Measurements from ENCODE around the gene ETS1.

ETS1 gene

GRCh38 chr11:128473636-128474035 lies 113.7 kb downstream of the ETS1 start:
- Histone ChIP-seq H3K4me1 (ENCODE audit: insufficient read depth, low read length) (no peaks in the 10 kb centered on the region), H3K4me3 (ENCODE audit: low read length) (no peak overlapping the region), H3K9me3 (ENCODE audit: low read length) (no peaks in the 10 kb centered on the region), H3K36me3 (ENCODE audit: insufficient read depth, low read length) (no peaks in the 10 kb centered on the region), H2AFZ (ENCODE audit: low read depth, low read length) (no peak overlapping the region), H3K27me3 (ENCODE audit: insufficient read depth, low read length) (no peaks in the 10 kb centered on the region)

GRCh38 chr11:128472128-128473089 lies 114.9 kb downstream of the ETS1 start:
- H3K27me3 ChIP-seq (ENCODE audit: insufficient read depth, low read length), result no peaks in the 10 kb centered on the region
- no peaks in the 10 kb centered on the region for H3K36me3 ChIP-seq (ENCODE audit: insufficient read depth, low read length)
- no peak overlapping the region for H3K4me3 ChIP-seq (ENCODE audit: low read length)
- H3K4me1 ChIP-seq (ENCODE audit: insufficient read depth, low read length), result no peaks in the 10 kb centered on the region
- H3K9me3 ChIP-seq (ENCODE audit: low read length), result no peaks in the 10 kb centered on the region
- no peak overlapping the region for H2AFZ ChIP-seq (ENCODE audit: low read depth, low read length)

GRCh38 chr11:128471138-128471661 lies 116.2 kb downstream of the ETS1 start:
- H3K4me3 ChIP-seq (ENCODE audit: low read length), result no peak overlapping the region
- no peak overlapping the region for H2AFZ ChIP-seq (ENCODE audit: low read depth, low read length)
- H3K4me1 ChIP-seq (ENCODE audit: insufficient read depth, low read length), result no peaks in the 10 kb centered on the region
- H3K27me3 ChIP-seq (ENCODE audit: insufficient read depth, low read length), result no peaks in the 10 kb centered on the region
- no peaks in the 10 kb centered on the region for H3K9me3 ChIP-seq (ENCODE audit: low read length)
- no peaks in the 10 kb centered on the region for H3K36me3 ChIP-seq (ENCODE audit: insufficient read depth, low read length)

GRCh38 chr11:128470081-128470480 lies 117.3 kb downstream of the ETS1 start:
- Histone ChIP-seq H3K9me3 (ENCODE audit: low read length) (no peaks in the 10 kb centered on the region), H3K4me1 (ENCODE audit: insufficient read depth, low read length) (no peaks in the 10 kb centered on the region), H3K27me3 (ENCODE audit: insufficient read depth, low read length) (no peaks in the 10 kb centered on the region), H3K36me3 (ENCODE audit: insufficient read depth, low read length) (no peaks in the 10 kb centered on the region), H2AFZ (ENCODE audit: low read depth, low read length) (no peak overlapping the region), H3K4me3 (ENCODE audit: low read length) (no peak overlapping the region)

GRCh38 chr11:128469220-128469619 lies 118.1 kb downstream of the ETS1 start:
- H3K36me3 ChIP-seq (ENCODE audit: insufficient read depth, low read length), result no peaks in the 10 kb centered on the region
- H3K9me3 ChIP-seq (ENCODE audit: low read length), result no peaks in the 10 kb centered on the region
- no peak overlapping the region for H2AFZ ChIP-seq (ENCODE audit: low read depth, low read length)
- H3K4me1 ChIP-seq (ENCODE audit: insufficient read depth, low read length), result no peaks in the 10 kb centered on the region
- H3K27me3 ChIP-seq (ENCODE audit: insufficient read depth, low read length), result no peaks in the 10 kb centered on the region
- H3K4me3 ChIP-seq (ENCODE audit: low read length), result no peak overlapping the region

GRCh38 chr11:128468111-128468510 lies 119.2 kb downstream of the ETS1 start:
- no peak overlapping the region for H3K4me3 ChIP-seq (ENCODE audit: low read length)
- no peak overlapping the region for H2AFZ ChIP-seq (ENCODE audit: low read depth, low read length)
- no peaks in the 10 kb centered on the region for H3K27me3 ChIP-seq (ENCODE audit: insufficient read depth, low read length)
- no peaks in the 10 kb centered on the region for H3K9me3 ChIP-seq (ENCODE audit: low read length)
- no peaks in the 10 kb centered on the region for H3K36me3 ChIP-seq (ENCODE audit: insufficient read depth, low read length)
- H3K4me1 ChIP-seq (ENCODE audit: insufficient read depth, low read length), result no peaks in the 10 kb centered on the region

- Histone ChIP-seq H3K36me3 (ENCODE audit: insufficient read depth, low read length) (no peaks in the 10 kb centered on the region), H3K27me3 (ENCODE audit: insufficient read depth, low read length) (no peaks in the 10 kb centered on the region), H3K4me3 (ENCODE audit: low read length) (no peak overlapping the region), H3K9me3 (ENCODE audit: low read length) (no peaks in the 10 kb centered on the region), H3K4me1 (ENCODE audit: insufficient read depth, low read length) (no peaks in the 10 kb centered on the region), H2AFZ (ENCODE audit: low read depth, low read length) (no peak overlapping the region)
These were observed 119.7 kb downstream of the ETS1 start for GRCh38 chr11:128467610-128468041.

- no peaks in the 10 kb centered on the region for H3K36me3 ChIP-seq (ENCODE audit: insufficient read depth, low read length)
- no peaks in the 10 kb centered on the region for H3K9me3 ChIP-seq (ENCODE audit: low read length)
- no peak overlapping the region for H3K4me3 ChIP-seq (ENCODE audit: low read length)
- no peaks in the 10 kb centered on the region for H3K27me3 ChIP-seq (ENCODE audit: insufficient read depth, low read length)
- no peaks in the 10 kb centered on the region for H3K4me1 ChIP-seq (ENCODE audit: insufficient read depth, low read length)
- H2AFZ ChIP-seq (ENCODE audit: low read depth, low read length), result no peak overlapping the region
These were observed 120.3 kb downstream of the ETS1 start for GRCh38 chr11:128467041-128467440.

- H3K4me3 ChIP-seq (ENCODE audit: low read length), result no peak overlapping the region
- H3K9me3 ChIP-seq (ENCODE audit: low read length), result no peaks in the 10 kb centered on the region
- H3K36me3 ChIP-seq (ENCODE audit: insufficient read depth, low read length), result no peaks in the 10 kb centered on the region
- H3K27me3 ChIP-seq (ENCODE audit: insufficient read depth, low read length), result no peaks in the 10 kb centered on the region
- H2AFZ ChIP-seq (ENCODE audit: low read depth, low read length), result no peak overlapping the region
- H3K4me1 ChIP-seq (ENCODE audit: insufficient read depth, low read length), result no peaks in the 10 kb centered on the region
These were observed 121.2 kb downstream of the ETS1 start for GRCh38 chr11:128465946-128466705.

- no peak overlapping the region for H2AFZ ChIP-seq (ENCODE audit: low read depth, low read length)
- H3K27me3 ChIP-seq (ENCODE audit: insufficient read depth, low read length), result no peaks in the 10 kb centered on the region
- H3K4me3 ChIP-seq (ENCODE audit: low read length), result no peak overlapping the region
- H3K9me3 ChIP-seq (ENCODE audit: low read length), result no peaks in the 10 kb centered on the region
- no peaks in the 10 kb centered on the region for H3K36me3 ChIP-seq (ENCODE audit: insufficient read depth, low read length)
- H3K4me1 ChIP-seq (ENCODE audit: insufficient read depth, low read length), result no peaks in the 10 kb centered on the region
These were observed 121.8 kb downstream of the ETS1 start for GRCh38 chr11:128465531-128465930.

GRCh38 chr11:128464878-128465450 lies 122.4 kb downstream of the ETS1 start:
- Histone ChIP-seq H3K36me3 (ENCODE audit: insufficient read depth, low read length) (no peaks in the 10 kb centered on the region), H3K4me3 (ENCODE audit: low read length) (no peak overlapping the region), H3K27me3 (ENCODE audit: insufficient read depth, low read length) (no peaks in the 10 kb centered on the region), H2AFZ (ENCODE audit: low read depth, low read length) (no peak overlapping the region), H3K9me3 (ENCODE audit: low read length) (no peaks in the 10 kb centered on the region), H3K4me1 (ENCODE audit: insufficient read depth, low read length) (no peaks in the 10 kb centered on the region)

GRCh38 chr11:128463979-128464378 lies 123.4 kb downstream of the ETS1 start:
- Histone ChIP-seq H3K36me3 (ENCODE audit: insufficient read depth, low read length) (no peaks in the 10 kb centered on the region), H3K27me3 (ENCODE audit: insufficient read depth, low read length) (no peaks in the 10 kb centered on the region), H2AFZ (ENCODE audit: low read depth, low read length) (no peak overlapping the region), H3K4me1 (ENCODE audit: insufficient read depth, low read length) (no peaks in the 10 kb centered on the region), H3K4me3 (ENCODE audit: low read length) (no peak overlapping the region), H3K9me3 (ENCODE audit: low read length) (no peaks in the 10 kb centered on the region)

- Histone ChIP-seq H3K36me3 (ENCODE audit: insufficient read depth, low read length) (no peaks in the 10 kb centered on the region), H3K9me3 (ENCODE audit: low read length) (no peaks in the 10 kb centered on the region), H3K4me3 (ENCODE audit: low read length) (no peak overlapping the region), H2AFZ (ENCODE audit: low read depth, low read length) (no peak overlapping the region), H3K4me1 (ENCODE audit: insufficient read depth, low read length) (no peaks in the 10 kb centered on the region), H3K27me3 (ENCODE audit: insufficient read depth, low read length) (no peaks in the 10 kb centered on the region)
These were observed 124.0 kb downstream of the ETS1 start for GRCh38 chr11:128463371-128463829.
